ENCODE data around the gene RFC4.

GRCh38 chr3:186772701-186773417 lies 33.4 kb downstream of the RFC4 start:
- TF ChIP-seq CTCF (IDR thresholded peaks at IDR 0.05; ENCODE audit: insufficient read depth, low read depth, low read length): no peak
- no peak for TF ChIP-seq EZH2 (IDR thresholded peaks at IDR 0.05; ENCODE audit: insufficient read depth, low read length)

Measured in astrocyte (in vitro differentiated cells and primary cell).